ENCODE results near the gene TCEANC2. TPM values are rescaled to one million over a fixed set of nuclear protein-coding genes. Genes with fewer than 3 reads are reported as not detected.

Gene TCEANC2

DNA sequence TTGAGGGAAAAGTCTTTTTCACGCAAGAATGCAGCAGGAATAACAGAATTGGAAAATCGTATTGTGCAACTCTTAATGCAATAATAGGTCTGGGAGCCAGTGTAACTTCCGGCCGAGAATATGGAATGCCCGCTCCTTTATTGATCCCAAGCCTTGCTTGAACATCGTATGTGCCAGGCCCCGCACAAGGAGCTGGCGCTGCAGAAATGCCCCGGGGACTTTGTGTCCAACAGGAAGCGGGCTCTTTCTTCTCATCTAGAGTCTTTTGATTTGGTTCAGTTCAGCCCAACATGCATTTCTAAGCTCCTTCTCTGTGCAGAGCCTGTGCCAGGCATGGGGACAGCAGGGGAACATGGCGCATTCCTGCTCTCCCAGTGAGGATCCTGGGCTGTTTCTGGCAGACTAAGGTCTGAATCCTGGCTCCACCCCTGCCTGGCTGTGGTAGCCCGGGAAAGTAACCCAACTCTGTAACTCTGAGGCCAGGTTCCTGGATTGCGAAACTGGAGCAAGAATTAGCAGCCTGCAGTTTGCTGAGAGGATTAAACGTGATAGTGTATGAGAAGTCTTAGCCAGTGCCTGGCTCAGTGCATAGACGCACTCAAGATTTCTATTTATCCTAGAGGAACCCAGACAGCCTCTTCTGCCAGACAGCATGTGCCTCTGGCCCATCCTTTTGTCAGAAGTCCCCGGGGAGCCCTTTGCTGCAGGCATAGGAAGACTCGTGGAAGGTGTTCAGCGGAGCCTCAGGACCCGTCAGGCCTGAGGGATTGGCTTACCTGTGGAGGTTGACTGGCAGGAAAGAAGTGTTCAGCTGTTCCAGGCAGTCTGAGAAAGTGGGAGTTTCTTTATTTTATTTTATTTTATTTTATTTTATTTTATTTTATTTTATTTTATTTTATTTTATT, 100.4 kb downstream of the TCEANC2 start:
- Histone ChIP-seq H3K36me3 (ENCODE audit: control insufficient read depth in 1 of 2, insufficient read depth in 2 of 2, low read depth in 1 of 2, low read length in 2 of 2) (no peaks in the 10 kb centered on the region), H3K4me1 (ENCODE audit: control insufficient read depth, insufficient read depth, low read depth, low read length) (peaks cover 12% of the 10 kb centered on the region), H2BK15ac (ENCODE audit: low read depth, poor library complexity, severe bottlenecking) (peak overlapping the region; percentile 60), H2BK120ac (ENCODE audit: low read depth, low read length) (no peak overlapping the region), H3K27me3 (ENCODE audit: control insufficient read depth in 1 of 2, insufficient read depth in 1 of 2, low read length in 2 of 2) (peaks cover 0 to 4% of the 10 kb centered on the region in 2 experiments), H2AK5ac (ENCODE audit: low read length, severe bottlenecking) (no peak overlapping the region), H3K9ac (ENCODE audit: low read length) (peak overlapping the region; percentile 33), H3K4me3 (ENCODE audit: insufficient read depth in 1 of 2, low read depth in 1 of 2, low read length in 2 of 2) (peak overlapping the region in 1 of 2 experiments; percentile 61), H3K4ac (ENCODE audit: low read depth in 1 of 2, low read length in 2 of 2) (no peak overlapping the region), H2BK5ac (ENCODE audit: low read depth, low read length, poor library complexity, severe bottlenecking) (no peak overlapping the region), H4K8ac (ENCODE audit: low read length) (no peak overlapping the region), H2AFZ (ENCODE audit: low read depth, low read length) (no peak overlapping the region), H3K14ac (ENCODE audit: low read length in 2 of 2) (no peak overlapping the region), H4K91ac (ENCODE audit: low read length) (no peak overlapping the region), H3K4me2 (ENCODE audit: low read length, poor library complexity, severe bottlenecking) (no peak overlapping the region), H3K27ac (ENCODE audit: low read length, poor library complexity, severe bottlenecking) (no peak overlapping the region), H3K23ac (ENCODE audit: low read length in 2 of 2) (no peak overlapping the region), H3K18ac (ENCODE audit: low read depth in 1 of 2, low read length in 2 of 2) (peak overlapping the region in 1 of 2 experiments; percentile 11), H3K79me1 (replicated peaks; ENCODE audit: low read length, poor library complexity, severe bottlenecking) (no peaks in the 10 kb centered on the region), H2BK12ac (ENCODE audit: low read length in 2 of 2) (no peak overlapping the region), H3K9me3 (ENCODE audit: control insufficient read depth, low read length) (no peaks in the 10 kb centered on the region)
- 72% methylated on average over 19 of the region's 19 CpGs for WGBS
- DNase-seq, result peak; percentile 72

Small RNAs within 50 kb of the gene (small RNA-seq; reads per million reads assigned to genes)
- gene AL353898.1 (ENCODE audit: low read depth), result not detected
- not detected for gene AL353898.2 (ENCODE audit: low read depth)
